ENCODE data around the gene LAMA5.

The LAMA5 gene

DNA sequence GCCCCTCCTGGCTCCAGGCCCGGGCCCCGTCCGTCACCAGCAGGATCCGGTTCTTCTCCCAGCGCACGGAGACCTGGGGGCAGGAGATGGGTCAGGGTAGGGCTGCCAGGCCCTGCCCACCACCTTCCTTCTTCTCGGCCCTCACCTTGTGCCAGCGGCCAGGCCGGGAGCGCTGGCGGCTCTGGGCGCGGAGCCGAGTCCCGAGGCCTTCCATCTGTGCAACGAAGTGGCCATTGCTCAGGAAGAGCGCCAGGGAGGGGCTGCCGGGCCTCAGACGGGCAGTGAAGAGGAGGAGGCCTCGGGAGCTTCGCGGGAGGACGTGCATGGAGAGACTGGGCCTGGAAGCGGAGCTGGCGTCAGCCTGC lies 56.4 kb downstream of the LAMA5 start:
- TF ChIP-seq, protein P1, sequence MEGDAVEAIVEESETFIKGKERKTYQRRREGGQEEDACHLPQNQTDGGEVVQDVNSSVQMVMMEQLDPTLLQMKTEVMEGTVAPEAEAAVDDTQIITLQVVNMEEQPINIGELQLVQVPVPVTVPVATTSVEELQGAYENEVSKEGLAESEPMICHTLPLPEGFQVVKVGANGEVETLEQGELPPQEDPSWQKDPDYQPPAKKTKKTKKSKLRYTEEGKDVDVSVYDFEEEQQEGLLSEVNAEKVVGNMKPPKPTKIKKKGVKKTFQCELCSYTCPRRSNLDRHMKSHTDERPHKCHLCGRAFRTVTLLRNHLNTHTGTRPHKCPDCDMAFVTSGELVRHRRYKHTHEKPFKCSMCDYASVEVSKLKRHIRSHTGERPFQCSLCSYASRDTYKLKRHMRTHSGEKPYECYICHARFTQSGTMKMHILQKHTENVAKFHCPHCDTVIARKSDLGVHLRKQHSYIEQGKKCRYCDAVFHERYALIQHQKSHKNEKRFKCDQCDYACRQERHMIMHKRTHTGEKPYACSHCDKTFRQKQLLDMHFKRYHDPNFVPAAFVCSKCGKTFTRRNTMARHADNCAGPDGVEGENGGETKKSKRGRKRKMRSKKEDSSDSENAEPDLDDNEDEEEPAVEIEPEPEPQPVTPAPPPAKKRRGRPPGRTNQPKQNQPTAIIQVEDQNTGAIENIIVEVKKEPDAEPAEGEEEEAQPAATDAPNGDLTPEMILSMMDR (IDR thresholded peaks at IDR 0.05; ENCODE audit: control insufficient read depth, extremely low read depth, insufficient read depth), result no peak
- H3K4me3 ChIP-seq (ENCODE audit: low read depth, low read length), result no peak overlapping the region

DNA sequence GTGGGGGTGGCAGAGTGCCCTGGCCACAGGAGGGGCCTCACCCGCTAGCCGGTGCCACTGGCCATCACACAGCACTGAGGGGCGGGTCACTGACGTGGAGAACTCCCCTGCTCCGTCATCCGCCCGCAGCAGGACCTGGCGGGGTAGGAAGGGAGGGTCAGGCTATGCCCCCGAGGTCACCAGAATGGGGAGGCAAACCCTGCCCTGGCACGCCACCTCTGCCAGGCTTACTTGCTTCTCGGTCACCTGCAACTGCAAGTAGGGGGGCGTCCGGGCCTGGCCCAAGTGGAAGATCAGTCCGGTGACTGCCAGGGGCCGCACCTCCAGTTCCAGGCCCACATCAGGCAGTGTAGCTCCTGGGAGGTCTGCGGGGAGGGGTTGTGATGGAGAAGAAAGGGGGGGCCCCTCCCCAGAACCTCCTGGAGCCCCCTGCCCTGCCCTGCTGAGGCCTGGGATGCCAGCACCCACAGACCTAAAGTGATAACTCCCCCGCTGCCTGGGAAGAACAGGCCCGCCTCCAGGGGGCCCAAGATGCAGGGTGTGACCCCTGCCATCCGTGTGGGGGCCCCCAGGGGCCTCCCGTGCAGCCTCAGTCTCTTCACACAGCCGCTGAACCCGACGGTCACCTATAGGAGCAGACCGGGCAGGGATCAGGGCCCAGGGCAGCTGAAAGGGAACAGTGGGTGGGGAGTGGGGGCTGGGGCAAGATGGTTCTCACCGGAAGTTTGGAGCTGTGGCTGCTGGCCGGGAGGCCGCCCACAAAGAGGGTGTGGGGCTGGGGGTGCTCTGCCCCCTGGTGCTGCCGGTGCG lies 57.0 kb downstream of the LAMA5 start:
- TF ChIP-seq, protein P1 (IDR thresholded peaks at IDR 0.05; ENCODE audit: control insufficient read depth, extremely low read depth, insufficient read depth), result no peak
- no peak for DNase-seq (ENCODE audit: low read depth)
- H3K4me3 ChIP-seq (ENCODE audit: low read depth, low read length), result no peak overlapping the region

More for the DNA sequence above, 56.4 kb downstream of the LAMA5 start:
- DNase-seq (ENCODE audit: low read depth), result no peak

DNA sequence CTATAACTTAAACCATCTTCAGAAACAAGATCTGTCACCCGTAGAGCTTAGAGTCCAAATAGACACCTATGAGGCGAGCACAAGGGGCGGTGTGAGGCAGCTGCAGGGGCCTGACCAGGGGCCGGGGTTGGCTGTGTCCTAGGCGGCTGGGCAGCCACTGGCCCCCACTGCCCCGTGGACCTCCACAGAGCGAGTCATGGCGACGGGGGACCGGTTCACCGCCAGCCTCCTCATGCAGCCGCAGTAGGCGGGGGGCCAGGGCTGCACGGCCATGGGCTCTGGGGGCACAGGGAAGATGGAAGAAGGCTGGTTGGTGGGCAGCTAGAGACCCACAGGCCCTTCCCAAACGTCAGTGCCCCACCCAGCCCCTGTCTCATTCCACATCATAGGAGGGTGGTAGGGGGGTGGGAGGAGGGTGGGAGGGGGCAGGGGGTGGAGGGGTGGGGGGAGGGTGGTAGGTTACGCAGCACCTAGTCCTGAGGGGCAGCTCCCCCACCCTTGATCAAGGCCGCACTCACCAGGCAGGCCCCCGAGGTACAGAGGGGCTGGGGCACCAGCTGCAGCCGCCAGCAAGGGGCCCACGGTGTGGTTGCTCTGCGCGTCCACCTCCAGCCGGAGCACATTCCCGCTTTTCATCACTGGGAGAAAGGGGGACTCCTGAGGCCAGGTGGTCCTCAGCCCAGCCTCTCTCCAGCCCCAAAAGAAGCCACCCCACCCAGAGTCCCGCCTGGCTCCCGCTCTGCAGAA lies 57.7 kb downstream of the LAMA5 start:
- TF ChIP-seq, protein P1 (IDR thresholded peaks at IDR 0.05; ENCODE audit: control insufficient read depth, extremely low read depth, insufficient read depth), result no peak
- H3K4me3 ChIP-seq (ENCODE audit: low read depth, low read length), result no peak overlapping the region
- no peak for DNase-seq (ENCODE audit: low read depth)

DNA sequence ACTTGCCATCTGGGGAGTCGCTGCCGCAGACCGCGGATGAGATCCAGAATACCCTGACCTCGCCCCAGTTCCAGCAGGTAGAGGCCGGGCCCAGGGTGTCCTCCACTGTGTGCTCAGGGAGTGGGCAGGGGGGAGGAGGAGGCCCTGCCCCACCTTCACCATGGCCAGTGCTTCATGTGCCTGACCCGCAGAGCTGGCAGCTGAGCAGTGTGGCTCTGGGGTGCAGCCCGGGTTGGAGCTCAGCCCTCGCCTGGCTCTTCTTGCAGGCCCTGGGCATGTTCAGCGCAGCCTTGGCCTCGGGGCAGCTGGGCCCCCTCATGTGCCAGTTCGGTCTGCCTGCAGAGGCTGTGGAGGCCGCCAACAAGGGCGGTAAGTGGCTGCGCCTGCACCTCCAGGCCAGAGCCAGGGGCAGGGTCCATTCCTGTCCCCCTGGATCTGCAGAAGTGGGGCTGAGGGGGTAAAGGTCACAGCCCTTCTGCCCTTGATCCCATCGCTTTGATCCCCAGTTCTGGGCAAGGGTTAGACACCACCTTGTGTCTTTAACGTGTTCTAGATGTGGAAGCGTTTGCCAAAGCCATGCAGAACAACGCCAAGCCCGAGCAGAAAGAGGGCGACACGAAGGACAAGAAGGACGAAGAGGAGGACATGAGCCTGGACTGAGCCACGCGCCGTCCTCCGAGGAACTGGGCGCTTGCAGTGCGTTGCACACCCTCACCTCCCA lies 58.9 kb downstream of the LAMA5 start:
- DNase-seq (ENCODE audit: low read depth), result no peak
- H3K4me3 ChIP-seq (ENCODE audit: low read depth, low read length), result no peak overlapping the region
- TF ChIP-seq, protein P1 (IDR thresholded peaks at IDR 0.05; ENCODE audit: control insufficient read depth, extremely low read depth, insufficient read depth), result no peak

DNA sequence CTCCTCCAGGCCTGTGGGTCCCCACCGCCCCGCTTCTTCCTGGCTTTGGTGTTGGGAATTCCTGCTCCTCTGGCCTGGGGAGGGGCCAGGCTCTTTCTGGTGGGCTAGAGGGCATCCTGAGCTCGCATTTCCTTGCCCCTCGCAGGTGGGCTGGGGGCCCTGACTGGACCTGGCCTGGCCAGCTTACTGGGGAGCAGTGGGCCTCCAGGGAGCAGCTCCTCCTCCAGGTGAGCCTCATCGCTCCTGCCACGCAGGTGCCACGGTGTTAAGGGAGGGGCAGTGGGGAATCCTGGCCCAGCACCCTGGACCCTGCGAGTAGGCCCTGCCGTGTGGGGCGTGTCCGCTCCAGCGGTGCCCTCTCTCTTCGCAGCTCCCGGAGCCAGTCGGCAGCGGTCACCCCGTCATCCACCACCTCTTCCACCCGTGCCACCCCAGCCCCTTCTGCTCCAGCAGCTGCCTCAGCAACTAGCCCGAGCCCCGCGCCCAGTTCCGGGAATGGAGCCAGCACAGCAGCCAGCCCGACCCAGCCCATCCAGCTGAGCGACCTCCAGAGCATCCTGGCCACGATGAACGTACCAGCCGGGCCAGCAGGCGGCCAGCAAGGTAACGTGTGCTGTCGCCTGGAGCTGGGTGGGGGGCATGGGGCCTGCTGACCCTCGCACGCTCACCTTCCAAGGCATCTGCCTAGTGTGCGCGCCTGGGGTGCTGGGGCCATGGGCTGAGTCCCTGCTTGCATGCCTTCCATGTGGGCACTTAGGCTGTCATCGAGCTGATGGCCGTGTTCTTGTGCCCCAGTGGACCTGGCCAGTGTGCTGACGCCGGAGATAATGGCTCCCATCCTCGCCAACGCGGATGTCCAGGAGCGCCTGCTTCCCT lies 59.6 kb downstream of the LAMA5 start:
- TF ChIP-seq, protein P1 (IDR thresholded peaks at IDR 0.05; ENCODE audit: control insufficient read depth, extremely low read depth, insufficient read depth), result no peak
- no peak overlapping the region for H3K4me3 ChIP-seq (ENCODE audit: low read depth, low read length)
- DNase-seq (ENCODE audit: low read depth), result no peak

Measured in LNCaP clone FGC (cell line).